GM23338 (cell line): ENCODE data around the gene USP50.

Experiments
- CTCF ChIP-seq, 2 experiments: fragments of 200-600 bp in 1 of 2; sonication (generic) in 1 of 2; conservative IDR thresholded peaks; 2 replicates each; pipeline versions ENCODE4 v1.5.1 to v1.6.1; 2016 to 2017; ENCODE audit warnings: antibody characterized with exemption in 2 of 2, low read depth in 2 of 2, mild to moderate bottlenecking in 2 of 2, moderate library complexity in 1 of 2
- EZH2 ChIP-seq: fragments of 200-600 bp; sonication (generic); IDR thresholded peaks from one replicate; pipeline ENCODE4 v1.8.0; 2017; ENCODE audit warnings: antibody characterized with exemption, mild to moderate bottlenecking, low read depth; ENCODE audit not compliant: unreplicated experiment
- EZH2phosphoT487 ChIP-seq: fragments of 200-600 bp; sonication (generic); IDR thresholded peaks from one replicate; pipeline ENCODE4 v1.8.1; 2018; ENCODE audit warnings: antibody characterized with exemption; ENCODE audit not compliant: unreplicated experiment
- NANOG ChIP-seq: IDR thresholded peaks from 2 replicates; pipeline ENCODE4 v1.6.1; 2016; ENCODE audit warnings: antibody characterized with exemption, borderline replicate concordance
- POLR2AphosphoS5 ChIP-seq: IDR thresholded peaks from 2 replicates; pipeline ENCODE4 v1.6.1; 2016; ENCODE audit warnings: antibody characterized with exemption, low read depth
- ZNF114 ChIP-seq: fragments of 250-450 bp; sonication (Bioruptor Pico); IDR thresholded peaks from 2 replicates; pipeline ENCODE4 v1.5.0; 2020; ENCODE audit warnings: mild to moderate bottlenecking, moderate library complexity

- TF ChIP-seq CTCF (conservative IDR thresholded peaks at IDR 0.05; ENCODE audit: low read depth in 2 of 2) (no peak), EZH2phosphoT487 (no peak), EZH2 (no peak), ZNF114 (CRISPR knock-in tag) (no peak), POLR2AphosphoS5 (no peak), NANOG (no peak)
Measured at GRCh38 chr15:50552238-50552637, 5.8 kb upstream of the USP50 start.
